HepG2 (cell line): ENCODE measurements around the gene STIMATE. TPM values are rescaled to one million over a fixed set of nuclear protein-coding genes. Genes with fewer than 3 reads are reported as not detected.

Source experiments
- HNF4A ChIP-seq: sonication (generic); formaldehyde crosslinking; IDR thresholded peaks from 2 replicates; pipeline ENCODE4 v1.4.0; 2020; ENCODE audit warnings: missing genetic modification reagents
- ZBTB7B ChIP-seq: sonication (generic); formaldehyde crosslinking; IDR thresholded peaks from 2 replicates; pipeline ENCODE4 v1.4.0; 2020; ENCODE audit warnings: missing genetic modification reagents
- ZNF44 ChIP-seq: sonication (generic); formaldehyde crosslinking; IDR thresholded peaks from 2 replicates; pipeline ENCODE4 v1.5.1; 2020; ENCODE audit warnings: mild to moderate bottlenecking, missing genetic modification reagents
- polyA plus RNA-seq, 8 experiments: library from polyadenylated mRNA; depleted of rRNA in 3 of 8; stranded (reverse) in 7 of 8; unstranded in 1 of 8; fragments of >200 nt; fragmentation: Illumina TruSeq in 4 of 8; extraction: Trizol in 4 of 8; gene quantifications; 2 replicates each; pipeline versions ENCODE4 v1.2.1 to v1.2.3, GENCODE V29; 2011 to 2016; ENCODE audit warnings: low read depth in 4 of 8, missing spikeins in 1 of 8, mixed read lengths in 1 of 8; ENCODE audit not compliant: insufficient read depth in 1 of 8
- total RNA-seq, 5 experiments: library from RNA; depleted of rRNA; stranded (reverse); fragments of >200 nt; fragmentation: Illumina TruSeq; extraction: Trizol; gene quantifications; 2 replicates each; pipeline ENCODE4 v1.2.3, GENCODE V29; 2016; ENCODE audit warnings: low read depth in 1 of 5
- TF ChIP-seq, protein P1 (sequence below): IDR thresholded peaks from 2 replicates; pipeline ENCODE4 v1.6.1; 2018; ENCODE audit warnings: missing genetic modification reagents, mild to moderate bottlenecking, missing compliant biosample characterization
- TF ChIP-seq, protein P2 (sequence below): sonication (generic); formaldehyde crosslinking; IDR thresholded peaks from 2 replicates; pipeline ENCODE4 v1.5.0; 2020; ENCODE audit warnings: mild to moderate bottlenecking, missing genetic modification reagents, moderate library complexity
- TF ChIP-seq, protein P3 (sequence below): sonication (generic); formaldehyde crosslinking; conservative IDR thresholded peaks from 2 replicates; pipeline ENCODE4 v1.4.0; 2020; ENCODE audit warnings: mild to moderate bottlenecking, missing genetic modification reagents, moderate library complexity
- TF ChIP-seq, protein P4 (sequence below): sonication (generic); formaldehyde crosslinking; IDR thresholded peaks from 2 replicates; pipeline ENCODE4 v1.5.1; 2020; ENCODE audit warnings: mild to moderate bottlenecking, missing genetic modification reagents, moderate library complexity
- TF ChIP-seq, protein P5 (sequence below): sonication (generic); formaldehyde crosslinking; IDR thresholded peaks from 2 replicates; pipeline ENCODE4 v1.5.1; 2020; ENCODE audit warnings: mild to moderate bottlenecking, moderate library complexity, missing genetic modification reagents

Gene STIMATE
- total and polyA plus RNA-seq, 2 of the 13 experiments (the other 11 are each of a cell fraction or from before 2014, with no cell fraction given): 5.7 to 11.7 TPM

DNA sequence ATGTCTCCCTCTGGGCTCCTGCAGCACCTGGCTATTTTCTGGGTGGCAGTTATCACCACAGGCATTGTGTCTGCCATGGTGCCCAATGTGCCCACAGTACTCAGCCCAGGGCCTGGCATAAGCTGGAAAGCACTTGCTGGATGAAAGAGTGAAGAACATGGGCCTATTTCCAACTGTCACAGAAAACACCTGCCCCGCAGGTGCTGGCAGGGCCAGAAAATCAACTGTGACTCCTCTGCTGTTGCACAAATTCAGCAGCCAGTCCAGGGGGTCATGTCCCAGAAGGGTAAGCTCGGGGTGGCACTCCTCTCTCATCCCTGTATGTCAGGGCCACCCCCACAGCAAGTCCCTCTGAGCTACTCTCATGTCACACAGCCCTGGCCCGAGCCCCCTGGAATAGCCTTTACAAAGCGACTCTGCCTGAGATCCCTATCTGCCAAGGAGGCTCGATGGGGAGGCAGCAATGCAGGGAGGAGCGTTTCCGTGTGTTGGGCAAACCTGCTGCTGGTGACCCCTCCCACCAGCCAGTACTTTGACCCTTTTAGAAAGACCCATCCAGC is 85.8 kb downstream of the STIMATE start (continued):
- TF ChIP-seq, protein P1, sequence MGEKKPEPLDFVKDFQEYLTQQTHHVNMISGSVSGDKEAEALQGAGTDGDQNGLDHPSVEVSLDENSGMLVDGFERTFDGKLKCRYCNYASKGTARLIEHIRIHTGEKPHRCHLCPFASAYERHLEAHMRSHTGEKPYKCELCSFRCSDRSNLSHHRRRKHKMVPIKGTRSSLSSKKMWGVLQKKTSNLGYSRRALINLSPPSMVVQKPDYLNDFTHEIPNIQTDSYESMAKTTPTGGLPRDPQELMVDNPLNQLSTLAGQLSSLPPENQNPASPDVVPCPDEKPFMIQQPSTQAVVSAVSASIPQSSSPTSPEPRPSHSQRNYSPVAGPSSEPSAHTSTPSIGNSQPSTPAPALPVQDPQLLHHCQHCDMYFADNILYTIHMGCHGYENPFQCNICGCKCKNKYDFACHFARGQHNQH (CRISPR knock-in tag): 0 out of 2 replicates have a peak, but pooled peaks have one; percentile 13
- TF ChIP-seq, protein P2, sequence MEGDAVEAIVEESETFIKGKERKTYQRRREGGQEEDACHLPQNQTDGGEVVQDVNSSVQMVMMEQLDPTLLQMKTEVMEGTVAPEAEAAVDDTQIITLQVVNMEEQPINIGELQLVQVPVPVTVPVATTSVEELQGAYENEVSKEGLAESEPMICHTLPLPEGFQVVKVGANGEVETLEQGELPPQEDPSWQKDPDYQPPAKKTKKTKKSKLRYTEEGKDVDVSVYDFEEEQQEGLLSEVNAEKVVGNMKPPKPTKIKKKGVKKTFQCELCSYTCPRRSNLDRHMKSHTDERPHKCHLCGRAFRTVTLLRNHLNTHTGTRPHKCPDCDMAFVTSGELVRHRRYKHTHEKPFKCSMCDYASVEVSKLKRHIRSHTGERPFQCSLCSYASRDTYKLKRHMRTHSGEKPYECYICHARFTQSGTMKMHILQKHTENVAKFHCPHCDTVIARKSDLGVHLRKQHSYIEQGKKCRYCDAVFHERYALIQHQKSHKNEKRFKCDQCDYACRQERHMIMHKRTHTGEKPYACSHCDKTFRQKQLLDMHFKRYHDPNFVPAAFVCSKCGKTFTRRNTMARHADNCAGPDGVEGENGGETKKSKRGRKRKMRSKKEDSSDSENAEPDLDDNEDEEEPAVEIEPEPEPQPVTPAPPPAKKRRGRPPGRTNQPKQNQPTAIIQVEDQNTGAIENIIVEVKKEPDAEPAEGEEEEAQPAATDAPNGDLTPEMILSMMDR (CRISPR knock-in tag): no peak
- TF ChIP-seq HNF4A (CRISPR knock-in tag) (peak; percentile 74), ZBTB7B (CRISPR knock-in tag) (peak; percentile 38; the same call in 1 of the 2 replicates), ZNF44 (CRISPR knock-in tag) (no peak)
- TF ChIP-seq, protein P3, sequence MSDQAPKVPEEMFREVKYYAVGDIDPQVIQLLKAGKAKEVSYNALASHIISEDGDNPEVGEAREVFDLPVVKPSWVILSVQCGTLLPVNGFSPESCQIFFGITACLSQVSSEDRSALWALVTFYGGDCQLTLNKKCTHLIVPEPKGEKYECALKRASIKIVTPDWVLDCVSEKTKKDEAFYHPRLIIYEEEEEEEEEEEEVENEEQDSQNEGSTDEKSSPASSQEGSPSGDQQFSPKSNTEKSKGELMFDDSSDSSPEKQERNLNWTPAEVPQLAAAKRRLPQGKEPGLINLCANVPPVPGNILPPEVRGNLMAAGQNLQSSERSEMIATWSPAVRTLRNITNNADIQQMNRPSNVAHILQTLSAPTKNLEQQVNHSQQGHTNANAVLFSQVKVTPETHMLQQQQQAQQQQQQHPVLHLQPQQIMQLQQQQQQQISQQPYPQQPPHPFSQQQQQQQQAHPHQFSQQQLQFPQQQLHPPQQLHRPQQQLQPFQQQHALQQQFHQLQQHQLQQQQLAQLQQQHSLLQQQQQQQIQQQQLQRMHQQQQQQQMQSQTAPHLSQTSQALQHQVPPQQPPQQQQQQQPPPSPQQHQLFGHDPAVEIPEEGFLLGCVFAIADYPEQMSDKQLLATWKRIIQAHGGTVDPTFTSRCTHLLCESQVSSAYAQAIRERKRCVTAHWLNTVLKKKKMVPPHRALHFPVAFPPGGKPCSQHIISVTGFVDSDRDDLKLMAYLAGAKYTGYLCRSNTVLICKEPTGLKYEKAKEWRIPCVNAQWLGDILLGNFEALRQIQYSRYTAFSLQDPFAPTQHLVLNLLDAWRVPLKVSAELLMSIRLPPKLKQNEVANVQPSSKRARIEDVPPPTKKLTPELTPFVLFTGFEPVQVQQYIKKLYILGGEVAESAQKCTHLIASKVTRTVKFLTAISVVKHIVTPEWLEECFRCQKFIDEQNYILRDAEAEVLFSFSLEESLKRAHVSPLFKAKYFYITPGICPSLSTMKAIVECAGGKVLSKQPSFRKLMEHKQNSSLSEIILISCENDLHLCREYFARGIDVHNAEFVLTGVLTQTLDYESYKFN (CRISPR knock-in tag): peak; percentile 60
- TF ChIP-seq, protein P4, sequence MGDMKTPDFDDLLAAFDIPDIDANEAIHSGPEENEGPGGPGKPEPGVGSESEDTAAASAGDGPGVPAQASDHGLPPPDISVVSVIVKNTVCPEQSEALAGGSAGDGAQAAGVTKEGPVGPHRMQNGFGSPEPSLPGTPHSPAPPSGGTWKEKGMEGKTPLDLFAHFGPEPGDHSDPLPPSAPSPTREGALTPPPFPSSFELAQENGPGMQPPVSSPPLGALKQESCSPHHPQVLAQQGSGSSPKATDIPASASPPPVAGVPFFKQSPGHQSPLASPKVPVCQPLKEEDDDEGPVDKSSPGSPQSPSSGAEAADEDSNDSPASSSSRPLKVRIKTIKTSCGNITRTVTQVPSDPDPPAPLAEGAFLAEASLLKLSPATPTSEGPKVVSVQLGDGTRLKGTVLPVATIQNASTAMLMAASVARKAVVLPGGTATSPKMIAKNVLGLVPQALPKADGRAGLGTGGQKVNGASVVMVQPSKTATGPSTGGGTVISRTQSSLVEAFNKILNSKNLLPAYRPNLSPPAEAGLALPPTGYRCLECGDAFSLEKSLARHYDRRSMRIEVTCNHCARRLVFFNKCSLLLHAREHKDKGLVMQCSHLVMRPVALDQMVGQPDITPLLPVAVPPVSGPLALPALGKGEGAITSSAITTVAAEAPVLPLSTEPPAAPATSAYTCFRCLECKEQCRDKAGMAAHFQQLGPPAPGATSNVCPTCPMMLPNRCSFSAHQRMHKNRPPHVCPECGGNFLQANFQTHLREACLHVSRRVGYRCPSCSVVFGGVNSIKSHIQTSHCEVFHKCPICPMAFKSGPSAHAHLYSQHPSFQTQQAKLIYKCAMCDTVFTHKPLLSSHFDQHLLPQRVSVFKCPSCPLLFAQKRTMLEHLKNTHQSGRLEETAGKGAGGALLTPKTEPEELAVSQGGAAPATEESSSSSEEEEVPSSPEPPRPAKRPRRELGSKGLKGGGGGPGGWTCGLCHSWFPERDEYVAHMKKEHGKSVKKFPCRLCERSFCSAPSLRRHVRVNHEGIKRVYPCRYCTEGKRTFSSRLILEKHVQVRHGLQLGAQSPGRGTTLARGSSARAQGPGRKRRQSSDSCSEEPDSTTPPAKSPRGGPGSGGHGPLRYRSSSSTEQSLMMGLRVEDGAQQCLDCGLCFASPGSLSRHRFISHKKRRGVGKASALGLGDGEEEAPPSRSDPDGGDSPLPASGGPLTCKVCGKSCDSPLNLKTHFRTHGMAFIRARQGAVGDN (CRISPR knock-in tag): peak; percentile 53
- TF ChIP-seq, protein P5, sequence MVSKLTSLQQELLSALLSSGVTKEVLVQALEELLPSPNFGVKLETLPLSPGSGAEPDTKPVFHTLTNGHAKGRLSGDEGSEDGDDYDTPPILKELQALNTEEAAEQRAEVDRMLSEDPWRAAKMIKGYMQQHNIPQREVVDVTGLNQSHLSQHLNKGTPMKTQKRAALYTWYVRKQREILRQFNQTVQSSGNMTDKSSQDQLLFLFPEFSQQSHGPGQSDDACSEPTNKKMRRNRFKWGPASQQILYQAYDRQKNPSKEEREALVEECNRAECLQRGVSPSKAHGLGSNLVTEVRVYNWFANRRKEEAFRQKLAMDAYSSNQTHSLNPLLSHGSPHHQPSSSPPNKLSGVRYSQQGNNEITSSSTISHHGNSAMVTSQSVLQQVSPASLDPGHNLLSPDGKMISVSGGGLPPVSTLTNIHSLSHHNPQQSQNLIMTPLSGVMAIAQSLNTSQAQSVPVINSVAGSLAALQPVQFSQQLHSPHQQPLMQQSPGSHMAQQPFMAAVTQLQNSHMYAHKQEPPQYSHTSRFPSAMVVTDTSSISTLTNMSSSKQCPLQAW: peak; percentile 50; the same call in 1 of the 2 replicates
